Kidney epithelial cell (primary cell): ENCODE measurements around the gene SYTL3. TPM values are rescaled to one million over a fixed set of nuclear protein-coding genes. Genes with fewer than 3 reads are reported as not detected.
A peak's percentile ranks its signal among the peaks of the same experiment; 100 is the strongest.
"Not testable (repeated sequence)": the region's sequence is repeated elsewhere in the genome, so short reads cannot be mapped to it uniquely, and the experiment has no call there.

Experiments used
- DNase-seq: peaks from one replicate; pipeline ENCODE4 v3.0.0-alpha.2; 2010; ENCODE audit warnings: low read depth
- H3K27me3 ChIP-seq: 2 replicates; pipeline ENCODE4 v1.6.0; 2011; ENCODE audit warnings: low read length; ENCODE audit not compliant: control insufficient read depth, insufficient read depth
- H3K36me3 ChIP-seq: 2 replicates; pipeline ENCODE4 v1.5.1; 2011; ENCODE audit warnings: low read length; ENCODE audit not compliant: control insufficient read depth, insufficient read depth
- H3K4me3 ChIP-seq: 2 replicates; pipeline ENCODE4 v1.5.1; 2011; ENCODE audit warnings: low read depth, mild to moderate bottlenecking, control low read depth, low read length
- CTCF ChIP-seq: IDR thresholded peaks from 2 replicates; pipeline ENCODE4 v1.5.1; 2011; ENCODE audit warnings: mild to moderate bottlenecking, moderate library complexity, low read length, control low read depth, inconsistent platforms; ENCODE audit not compliant: insufficient read depth, poor library complexity, severe bottlenecking
- total RNA-seq: library from RNA; depleted of rRNA; stranded (reverse); fragments of >200 nt; gene quantifications from 2 replicates; pipeline ENCODE4 v1.2.3, GENCODE V29; 2015

The SYTL3 gene
- 3.1 and 3.6 TPM in 2 replicates for total RNA-seq

- H3K4me3 ChIP-seq: no peak within 1 kb of the TSS
- DNase-seq: peak; percentile 84
Observed at GRCh38 chr6:158649289-158650143, at the start of gene SYTL3. TSS of gene SYTL3 (plus strand) at chr6:158650054. CDS start at chr6:158663269, 13,215 bp downstream.

GRCh38 chr6:158603261-158604047 lies 46.4 kb upstream of the SYTL3 start:
- DNase-seq: no peak
- no peak for TF ChIP-seq CTCF
- Histone ChIP-seq H3K4me3 (no peak overlapping the region), H3K27me3 (no peaks in the 10 kb centered on the region), H3K36me3 (peaks cover 2% of the 10 kb centered on the region)

More at GRCh38 chr6:158649289-158650143, at the start of gene SYTL3:
- H3K36me3 ChIP-seq: no peaks in the 10 kb centered on the region
- TF ChIP-seq CTCF: no peak
- H3K27me3 ChIP-seq: no peaks in the 10 kb centered on the region

- Histone ChIP-seq H3K27me3 (no peaks in the 10 kb centered on the region), H3K36me3 (peaks cover 2% of the 10 kb centered on the region), H3K4me3 (no peak overlapping the region)
- DNase-seq: no peak
- no peak for TF ChIP-seq CTCF
Observed at GRCh38 chr6:158604048-158604406, 45.8 kb upstream of the SYTL3 start.

GRCh38 chr6:158605266-158605878 lies 44.5 kb upstream of the SYTL3 start:
- TF ChIP-seq CTCF: peak; percentile 77
- peak; percentile 45 for DNase-seq
- H3K4me3 ChIP-seq: no peak overlapping the region
- peaks cover 3% of the 10 kb centered on the region for H3K36me3 ChIP-seq
- no peaks in the 10 kb centered on the region for H3K27me3 ChIP-seq

GRCh38 chr6:158606011-158606410 lies 43.8 kb upstream of the SYTL3 start:
- H3K36me3 ChIP-seq, DNase-seq, H3K4me3 ChIP-seq, H3K27me3 ChIP-seq: not testable (repeated sequence)

- Histone ChIP-seq H3K27me3 (no peaks in the 10 kb centered on the region), H3K36me3 (peaks cover 3% of the 10 kb centered on the region), H3K4me3 (no peak overlapping the region)
- no peak for DNase-seq
- TF ChIP-seq CTCF: no peak
Observed at GRCh38 chr6:158606935-158607334, 42.9 kb upstream of the SYTL3 start.
